Measurements from ENCODE around the gene IFT25.

GRCh38 chr1:53957194-53957818 is 11.8 kb upstream of the IFT25 start:
- TF ChIP-seq MAX (IDR thresholded peaks at IDR 0.05): no peak
- TF ChIP-seq RAD21 (IDR thresholded peaks at IDR 0.05; ENCODE audit: low read depth): no peak
- TF ChIP-seq TAF1 (IDR thresholded peaks at IDR 0.05; ENCODE audit: low read depth): no peak
- no peak for TF ChIP-seq CREB1 (IDR thresholded peaks at IDR 0.05; ENCODE audit: low read depth)
- TF ChIP-seq EP300 (IDR thresholded peaks at IDR 0.05; ENCODE audit: borderline replicate concordance): no peak
- no peak for TF ChIP-seq YY1 (IDR thresholded peaks at IDR 0.05; ENCODE audit: low read depth)
- TF ChIP-seq CEBPB (IDR thresholded peaks at IDR 0.05): no peak
- no peak for TF ChIP-seq EGR1 (IDR thresholded peaks at IDR 0.05)
- no peak for TF ChIP-seq TEAD4 (IDR thresholded peaks at IDR 0.05)
- TF ChIP-seq REST (IDR thresholded peaks at IDR 0.05; ENCODE audit: low read depth): no peak
